ENCODE data around the gene NUDCD2.

DNA sequence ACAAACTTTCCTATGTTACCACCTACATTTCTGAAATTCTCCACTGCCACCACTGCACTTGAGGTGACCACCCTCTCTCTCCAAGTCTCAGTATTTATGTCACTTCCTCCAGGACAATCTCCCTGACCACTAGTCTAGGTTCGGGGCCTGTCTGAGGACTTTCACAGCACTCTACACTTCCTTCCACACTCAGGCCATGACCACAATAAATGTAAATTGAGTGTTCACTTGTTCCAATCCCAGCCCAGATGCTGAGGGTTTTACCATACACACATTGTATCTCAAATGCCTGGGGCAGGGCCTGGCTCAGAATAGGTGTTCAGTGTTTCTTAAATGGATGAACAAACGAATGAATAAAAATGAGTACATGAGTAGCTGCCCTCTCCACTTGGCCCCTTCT is 49.4 kb downstream of the NUDCD2 start:
- TF ChIP-seq, protein P1, sequence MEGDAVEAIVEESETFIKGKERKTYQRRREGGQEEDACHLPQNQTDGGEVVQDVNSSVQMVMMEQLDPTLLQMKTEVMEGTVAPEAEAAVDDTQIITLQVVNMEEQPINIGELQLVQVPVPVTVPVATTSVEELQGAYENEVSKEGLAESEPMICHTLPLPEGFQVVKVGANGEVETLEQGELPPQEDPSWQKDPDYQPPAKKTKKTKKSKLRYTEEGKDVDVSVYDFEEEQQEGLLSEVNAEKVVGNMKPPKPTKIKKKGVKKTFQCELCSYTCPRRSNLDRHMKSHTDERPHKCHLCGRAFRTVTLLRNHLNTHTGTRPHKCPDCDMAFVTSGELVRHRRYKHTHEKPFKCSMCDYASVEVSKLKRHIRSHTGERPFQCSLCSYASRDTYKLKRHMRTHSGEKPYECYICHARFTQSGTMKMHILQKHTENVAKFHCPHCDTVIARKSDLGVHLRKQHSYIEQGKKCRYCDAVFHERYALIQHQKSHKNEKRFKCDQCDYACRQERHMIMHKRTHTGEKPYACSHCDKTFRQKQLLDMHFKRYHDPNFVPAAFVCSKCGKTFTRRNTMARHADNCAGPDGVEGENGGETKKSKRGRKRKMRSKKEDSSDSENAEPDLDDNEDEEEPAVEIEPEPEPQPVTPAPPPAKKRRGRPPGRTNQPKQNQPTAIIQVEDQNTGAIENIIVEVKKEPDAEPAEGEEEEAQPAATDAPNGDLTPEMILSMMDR (IDR thresholded peaks at IDR 0.05; ENCODE audit: borderline replicate concordance, extremely low read depth, low read length, poor library complexity, severe bottlenecking), result no peak
- no peak for TF ChIP-seq EZH2 (IDR thresholded peaks at IDR 0.05; ENCODE audit: borderline replicate concordance, low read depth, low read length, severe bottlenecking)

All from DND-41 (cell line).